IMR-90 (cell line): ENCODE results near the gene CCDC77. TPM values are rescaled to one million over a fixed set of nuclear protein-coding genes. Genes with fewer than 3 reads are reported as not detected.

Source experiments
- ATAC-seq: fragments of 200-7000 bp; cut with Tn5 transposase; 2 replicates; pipeline ENCODE4 v1.9.1; 2020; ENCODE audit warnings: low read depth, mild to moderate bottlenecking, moderate library complexity
- BruUV-seq: library from RNA; stranded (reverse); fragments of 400-500 nt; replicated peaks from 2 replicates; lab custom pipeline; 2021; lab: Mats Ljungman, UMichigan
- CTCF ChIA-PET: fragments of 300-600 bp; formaldehyde crosslinking; extraction: SDS; loops from one replicate; lab custom pipeline; 2021; ENCODE audit warnings: antibody characterized with exemption; lab: Yijun Ruan, JAX
- POLR2A ChIA-PET: fragments of 300-600 bp; sonication (Branson Sonifier 250); formaldehyde crosslinking; loops from one replicate; lab custom pipeline; 2022; ENCODE audit warnings: antibody characterized with exemption; ENCODE audit not compliant: unreplicated experiment; lab: Charles Lee
- DNase-seq: peaks from one replicate; pipeline ENCODE4 v3.0.0; 2013
- H2AFZ ChIP-seq: replicated peaks from 2 replicates; pipeline ENCODE3; 2013; ENCODE audit warnings: low read length, mild to moderate bottlenecking; ENCODE audit not compliant: poor library complexity
- H2AK5ac ChIP-seq: 2 replicates; pipeline ENCODE4 v1.6.1; 2013; ENCODE audit warnings: low read depth, low read length, inconsistent platforms
- H2AK9ac ChIP-seq: replicated peaks from 2 replicates; pipeline ENCODE3; 2013; ENCODE audit warnings: mild to moderate bottlenecking, low read depth, low read length, moderate library complexity; ENCODE audit not compliant: poor library complexity
- H2BK120ac ChIP-seq: 2 replicates; pipeline ENCODE4 v1.6.1; 2013; ENCODE audit warnings: low read depth, low read length, inconsistent platforms
- H2BK15ac ChIP-seq: 3 replicates; pipeline ENCODE4 v1.6.1; 2013; ENCODE audit warnings: low read depth, low read length, inconsistent platforms
- H2BK20ac ChIP-seq: 2 replicates; pipeline ENCODE4 v1.6.1; 2013; ENCODE audit warnings: low read depth, mild to moderate bottlenecking, inconsistent platforms, low read length, moderate library complexity
- H2BK5ac ChIP-seq: 2 replicates; pipeline ENCODE4 v1.6.1; 2013; ENCODE audit warnings: mild to moderate bottlenecking, low read depth, low read length, inconsistent platforms; ENCODE audit not compliant: poor library complexity, severe bottlenecking
- H3K14ac ChIP-seq: replicated peaks from 2 replicates; pipeline ENCODE4 v1.6.1; 2013; ENCODE audit warnings: low read depth, low read length, inconsistent platforms
- H3K18ac ChIP-seq: 2 replicates; pipeline ENCODE4 v1.6.1; 2013; ENCODE audit warnings: low read depth, low read length, control low read depth
- H3K23ac ChIP-seq: 2 replicates; pipeline ENCODE4 v1.6.1; 2013; ENCODE audit warnings: low read depth, low read length, inconsistent platforms
- H3K27ac ChIP-seq: 2 replicates; pipeline ENCODE4 v1.5.1; 2013; ENCODE audit warnings: mild to moderate bottlenecking, control low read depth, low read length; ENCODE audit not compliant: insufficient read depth
- H3K27me3 ChIP-seq: 2 replicates; pipeline ENCODE4 v1.6.1; 2013; ENCODE audit warnings: low read length; ENCODE audit not compliant: control insufficient read depth, insufficient read depth
- H3K36me3 ChIP-seq: 2 replicates; pipeline ENCODE4 v1.6.1; 2013; ENCODE audit warnings: low read length, mixed read lengths; ENCODE audit not compliant: control insufficient read depth, insufficient read depth
- H3K4ac ChIP-seq: 2 replicates; pipeline ENCODE4 v1.6.1; 2013; ENCODE audit warnings: low read depth, low read length, inconsistent platforms
- H3K4me1 ChIP-seq: 2 replicates; pipeline ENCODE4 v1.6.1; 2013; ENCODE audit warnings: low read length, mixed read lengths; ENCODE audit not compliant: control insufficient read depth, insufficient read depth
- H3K4me2 ChIP-seq: 2 replicates; pipeline ENCODE4 v1.6.1; 2013; ENCODE audit warnings: low read depth, mild to moderate bottlenecking, control low read depth, low read length, moderate library complexity
- H3K4me3 ChIP-seq: 2 replicates; pipeline ENCODE4 v1.5.1; 2013; ENCODE audit warnings: low read depth, mild to moderate bottlenecking, control low read depth, low read length, moderate library complexity; ENCODE audit not compliant: insufficient read depth
- H3K56ac ChIP-seq: 2 replicates; pipeline ENCODE4 v1.6.1; 2013; ENCODE audit warnings: low read length, inconsistent platforms; ENCODE audit not compliant: insufficient read depth; ENCODE audit errors: extremely low read depth
- H3K79me1 ChIP-seq, 2 experiments: 2 replicates each; pipeline ENCODE4 v1.6.1; 2013; ENCODE audit warnings: low read length in 2 of 2, inconsistent platforms in 1 of 2, low read depth in 1 of 2
- H3K9ac ChIP-seq: 2 replicates; pipeline ENCODE4 v1.6.1; 2013; ENCODE audit warnings: low read depth, low read length, control low read depth
- H3K9me1 ChIP-seq: 2 replicates; pipeline ENCODE4 v1.6.1; 2013; ENCODE audit warnings: low read length, inconsistent platforms; ENCODE audit not compliant: insufficient read depth
- H3K9me3 ChIP-seq: 2 replicates; pipeline ENCODE4 v1.6.1; 2013; ENCODE audit warnings: low read length; ENCODE audit not compliant: control insufficient read depth, insufficient read depth
- H4K20me1 ChIP-seq: 2 replicates; pipeline ENCODE4 v1.6.1; 2013; ENCODE audit warnings: low read length, inconsistent platforms; ENCODE audit not compliant: insufficient read depth
- H4K5ac ChIP-seq: 2 replicates; pipeline ENCODE4 v1.6.1; 2013; ENCODE audit warnings: mild to moderate bottlenecking, low read depth, low read length, control low read depth
- H4K8ac ChIP-seq, 2 experiments: 2 replicates each; pipeline ENCODE4 v1.6.1; 2013; ENCODE audit warnings: low read depth in 2 of 2, low read length in 2 of 2, control low read depth in 1 of 2, inconsistent platforms in 1 of 2
- H4K91ac ChIP-seq: 2 replicates; pipeline ENCODE4 v1.6.1; 2013; ENCODE audit warnings: low read depth, low read length, inconsistent platforms; ENCODE audit not compliant: insufficient read depth
- CTCF ChIP-seq: conservative IDR thresholded peaks from 2 replicates; pipeline ENCODE4 v1.5.1; 2012; ENCODE audit warnings: mild to moderate bottlenecking, low read depth, low read length, improper control_type of control experiment
- MAFK ChIP-seq: IDR thresholded peaks from 2 replicates; pipeline ENCODE4 v1.6.1; 2012; ENCODE audit warnings: low read depth, low read length, improper control_type of control experiment
- MAZ ChIP-seq: IDR thresholded peaks from 2 replicates; pipeline ENCODE4 v1.6.1; 2012; ENCODE audit warnings: low read depth, mild to moderate bottlenecking, low read length, improper control_type of control experiment, moderate library complexity, borderline replicate concordance
- MXI1 ChIP-seq: IDR thresholded peaks from 2 replicates; pipeline ENCODE4 v1.6.1; 2012; ENCODE audit warnings: low read depth, mild to moderate bottlenecking, low read length, moderate library complexity, borderline replicate concordance
- POLR2A ChIP-seq: IDR thresholded peaks from 2 replicates; pipeline ENCODE4 v1.6.1; 2012; ENCODE audit warnings: mild to moderate bottlenecking, low read depth, low read length
- RAD21 ChIP-seq: IDR thresholded peaks from 2 replicates; pipeline ENCODE4 v1.6.1; 2012; ENCODE audit warnings: low read length, improper control_type of control experiment
- RCOR1 ChIP-seq: IDR thresholded peaks from 2 replicates; pipeline ENCODE4 v1.6.1; 2012; ENCODE audit warnings: mild to moderate bottlenecking, low read length, improper control_type of control experiment; ENCODE audit not compliant: insufficient replicate concordance
- SMC3 ChIP-seq: fragments of 150-350 bp; IDR thresholded peaks from 2 replicates; pipeline ENCODE4 v1.6.1; 2016; ENCODE audit warnings: low read depth, mild to moderate bottlenecking, antibody characterized with exemption, low read length, moderate library complexity
- WGBS, 2 experiments: methylation state at CpG; one replicate each; pipeline versions ENCODE4 v1.1.5 to v1.1.7; 2013; ENCODE audit warnings: missing lambda C conversion rate in 2 of 2; ENCODE audit not compliant: insufficient read length in 1 of 2; ENCODE audit errors: extremely low coverage in 2 of 2; 5-methylcytosine and 5-hydroxymethylcytosine counted together
- dilution Hi-C: fragments of 300-500 bp; cut with HindIII; formaldehyde crosslinking; loops from one replicate; pipeline ENCODE4 v1.14.3; 2018; ENCODE audit warnings: low sequenced_read_pairs; ENCODE audit not compliant: unreplicated experiment
- in situ Hi-C: fragments of 300-500 bp; cut with MboI; formaldehyde crosslinking; loops from 3 replicates; pipeline ENCODE4 v1.14.3; 2019; ENCODE audit warnings: low sequenced_read_pairs, inconsistent platforms, mixed read lengths
- intact Hi-C: fragments of 100-400 bp; cut with micrococcal nuclease; formaldehyde crosslinking; loops from 2 replicates; pipeline ENCODE4 v1.10.0; 2022
- polyA plus RNA-seq, 3 experiments: library from polyadenylated mRNA; depleted of rRNA; stranded (reverse); fragments of >200 nt; gene quantifications; 2 replicates each; pipeline ENCODE4 v1.2.3, GENCODE V29; 2012; ENCODE audit warnings: low replicate concordance in 1 of 3
- total RNA-seq: library from RNA; depleted of rRNA; stranded (reverse); fragments of >200 nt; gene quantifications from 2 replicates; pipeline ENCODE4 v1.2.3, GENCODE V29; 2012

Gene CCDC77
- total and polyA plus RNA-seq, 2 of the 4 experiments (the other 2 are of a cell fraction): 6.6 to 7.2 TPM

- ChIA-PET CTCF (no interaction called here), POLR2A (no interaction called here)
- Histone ChIP-seq H3K14ac (no peak overlapping the region), H3K23ac (no peak overlapping the region), H2BK20ac (no peak overlapping the region), H3K79me1 (peaks cover 16 to 34% of the 10 kb centered on the region in 2 experiments), H2AK5ac (no peak overlapping the region), H3K4me1 (no peaks in the 10 kb centered on the region; the same call in 1 of the 2 replicates), H4K20me1 (peaks cover 14% of the 10 kb centered on the region; the same call in 1 of the 2 replicates), H3K4ac (no peak overlapping the region), H3K18ac (no peak overlapping the region), H4K91ac (no peak overlapping the region), H3K4me3 (no peak overlapping the region), H2BK120ac (no peak overlapping the region), H2BK5ac (no peak overlapping the region), H3K9ac (no peak overlapping the region), H3K9me1 (peaks cover 4% of the 10 kb centered on the region; the same call in 1 of the 2 replicates), H3K27ac (no peak overlapping the region), H2AK9ac (no peak overlapping the region), H3K27me3 (no peaks in the 10 kb centered on the region), H3K4me2 (no peak overlapping the region), H2AFZ (no peak overlapping the region), H3K56ac (no peak overlapping the region), H3K9me3 (peaks cover 4% of the 10 kb centered on the region; the same call in 1 of the 2 replicates), H2BK15ac (no peak overlapping the region), H3K36me3 (peaks cover 41% of the 10 kb centered on the region), H4K5ac (no peak overlapping the region), H4K8ac (no peak overlapping the region)
- TF ChIP-seq MAFK (no peak), RAD21 (no peak), MXI1 (no peak), SMC3 (no peak), CTCF (no peak), POLR2A (no peak), MAZ (no peak), RCOR1 (no peak)
- DNase-seq (no peak), ATAC-seq (no peak)
- intact Hi-C loops (no loop called here), in situ Hi-C loops (no loop called here), dilution Hi-C loops (no loop called here)
- no TSS peak for BruUV-seq
- no CpG with 5 or more reads among the region's 1 CpG for WGBS, 2 experiments
Observed at GRCh38 chr12:359091-359490, 42.4 kb upstream of the CCDC77 start.
